Kidney tubule cell (primary cell): ENCODE data around the gene NRXN3.

ENCODE experiments used
- DNase-seq: peaks from one replicate; pipeline ENCODE4 v3.0.0-alpha.2; 2018; ENCODE audit warnings: low spot score

NRXN3 gene

DNA sequence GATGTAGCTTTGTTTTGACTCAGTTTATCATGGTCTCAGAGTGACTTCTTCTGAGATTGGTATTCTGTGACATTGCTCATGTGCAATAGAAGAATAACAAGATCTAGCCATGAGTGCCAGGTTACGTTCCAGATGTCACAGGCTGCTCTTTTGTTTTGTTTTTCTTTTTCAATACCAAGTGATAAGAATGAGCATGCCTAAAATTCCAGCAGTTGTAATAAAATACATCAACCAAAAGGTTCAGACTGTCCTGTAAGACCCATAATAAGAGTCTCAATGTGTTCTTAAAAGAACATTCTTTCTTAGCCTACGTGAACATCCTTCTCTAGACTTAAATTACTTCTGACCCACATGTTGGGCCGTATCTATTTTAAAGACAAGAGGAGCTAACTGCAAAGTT lies 1371.9 kb downstream of the NRXN3 start:
- DNase-seq: no peak

DNA sequence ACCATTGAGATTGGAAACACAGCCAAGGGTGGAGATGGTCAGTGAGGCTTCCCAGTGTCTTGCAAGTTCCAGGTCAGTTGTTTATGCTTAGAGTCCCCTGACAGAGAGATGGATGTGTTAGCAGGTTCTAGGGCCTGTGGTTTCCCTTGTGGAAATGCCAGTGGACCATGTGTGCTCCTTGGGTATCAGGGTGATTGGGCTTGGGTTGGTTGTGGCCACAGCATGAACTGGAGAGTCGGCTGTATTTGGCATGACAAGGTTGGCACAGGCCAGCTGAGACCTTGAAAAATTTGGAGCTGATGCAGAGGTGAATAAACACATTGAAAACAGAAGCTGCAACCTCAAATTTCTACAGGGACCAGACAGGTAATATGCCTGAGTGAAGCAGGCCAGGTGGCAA lies 1373.2 kb downstream of the NRXN3 start:
- DNase-seq: no peak

DNA sequence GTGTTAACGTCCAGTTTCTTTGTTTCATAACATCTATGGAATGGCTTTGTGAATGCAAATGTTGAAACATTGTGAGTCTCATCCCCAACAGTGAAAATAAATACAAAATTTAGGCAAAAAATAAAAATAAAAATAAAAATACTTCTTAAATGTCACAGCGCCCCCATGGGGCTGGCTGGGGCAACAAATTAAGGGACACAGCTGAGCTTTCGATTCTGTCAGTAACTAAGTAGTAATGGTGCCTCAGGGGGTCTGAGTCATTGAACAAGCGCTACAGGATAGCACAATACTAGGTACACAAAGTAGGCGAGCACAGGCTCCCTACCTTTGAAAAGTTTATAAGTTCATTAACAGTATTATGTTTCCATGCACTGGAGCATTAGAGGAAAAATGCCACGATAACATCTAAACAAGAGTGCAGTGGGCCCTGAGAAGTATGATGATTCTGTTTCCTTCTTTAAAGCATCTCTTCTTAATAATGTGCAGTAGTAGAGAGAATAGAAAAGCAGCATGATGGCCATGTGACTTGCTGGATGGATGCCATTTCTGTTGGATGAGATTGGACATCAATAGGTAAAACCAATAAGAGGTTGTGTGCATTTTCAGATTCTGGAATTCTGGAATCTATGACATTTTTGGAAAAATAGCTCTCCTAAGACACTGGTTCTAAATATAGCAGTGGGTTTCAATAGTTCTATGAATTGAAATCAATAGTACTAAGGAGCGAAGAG lies 1374.0 kb downstream of the NRXN3 start:
- DNase-seq: peak; percentile 56

DNA sequence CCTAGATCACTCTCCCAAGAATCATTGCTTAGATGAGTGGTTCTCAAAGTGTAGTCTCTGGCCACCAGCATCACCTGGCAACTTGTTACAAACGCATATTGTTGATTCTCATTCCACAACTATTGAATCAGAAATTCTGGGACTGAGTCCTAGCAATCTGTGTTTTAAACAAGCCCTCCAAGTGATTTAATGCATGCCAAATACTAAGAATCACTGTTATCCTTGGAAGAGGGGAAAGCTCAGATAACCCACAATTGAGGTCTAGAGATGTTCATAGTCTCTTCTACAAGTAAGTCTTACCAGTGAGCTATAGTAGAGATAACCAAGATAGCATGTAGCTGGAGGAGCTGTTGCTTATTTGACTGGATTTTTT lies 1374.5 kb downstream of the NRXN3 start:
- peak; percentile 26 for DNase-seq

DNA sequence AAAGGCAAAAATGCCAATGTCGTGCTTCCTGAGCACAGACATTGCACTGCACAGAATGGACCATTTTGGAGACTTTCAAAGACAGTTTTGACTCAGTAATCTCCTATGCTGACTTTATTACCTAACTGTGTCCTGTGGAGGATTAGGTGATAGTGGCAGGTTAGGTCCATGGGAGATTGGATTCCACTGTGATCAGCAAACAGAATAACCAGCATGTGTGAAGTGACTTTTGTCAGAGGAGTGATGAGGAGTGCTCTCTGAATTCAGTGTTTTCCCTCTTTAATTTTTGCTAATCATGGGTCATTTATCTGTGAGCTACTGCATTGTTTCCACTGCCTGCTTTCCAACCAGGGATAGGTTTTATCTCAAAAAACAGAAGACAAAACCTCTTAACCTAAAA lies 1378.7 kb downstream of the NRXN3 start:
- DNase-seq: no peak

DNA sequence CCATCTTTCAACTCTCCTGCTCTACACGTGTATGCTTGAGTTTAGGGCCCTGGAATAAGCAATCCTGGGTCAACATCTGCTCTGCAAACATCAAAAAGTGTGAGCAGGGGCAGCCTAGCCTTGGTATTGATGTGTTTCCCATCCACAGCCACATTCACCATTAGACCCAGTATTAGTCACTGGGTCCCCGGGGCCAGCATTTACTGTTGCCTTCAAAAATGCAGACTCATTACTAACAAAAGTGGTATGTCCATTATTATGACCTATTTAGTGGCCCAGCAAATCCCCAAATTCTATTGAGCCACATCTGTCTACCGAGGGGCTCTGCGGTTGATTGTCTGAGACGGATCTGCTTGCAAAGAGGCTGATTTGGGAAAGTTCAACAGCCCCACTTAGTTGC lies 1379.3 kb downstream of the NRXN3 start:
- peak; percentile 43 for DNase-seq

DNA sequence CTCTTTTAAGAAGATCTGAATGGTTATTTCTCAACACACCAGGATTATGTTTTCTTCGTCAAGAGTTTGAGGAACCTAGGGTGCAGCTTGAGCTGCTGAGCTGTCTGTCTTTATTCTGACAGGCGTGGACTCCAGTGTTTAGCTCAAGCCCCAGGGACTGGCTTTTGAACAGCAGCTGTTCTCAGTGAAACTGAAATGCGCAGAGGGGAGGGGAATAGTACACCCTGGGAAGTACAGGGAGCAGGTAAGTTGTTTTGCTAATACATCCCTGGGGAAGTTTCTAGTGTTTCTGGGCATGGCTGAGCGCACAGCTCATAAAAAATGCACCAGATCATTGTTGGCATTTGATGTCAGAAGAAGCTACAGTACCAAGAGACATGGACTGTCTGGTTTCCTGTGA lies 1381.3 kb downstream of the NRXN3 start:
- peak; percentile 59 for DNase-seq

DNA sequence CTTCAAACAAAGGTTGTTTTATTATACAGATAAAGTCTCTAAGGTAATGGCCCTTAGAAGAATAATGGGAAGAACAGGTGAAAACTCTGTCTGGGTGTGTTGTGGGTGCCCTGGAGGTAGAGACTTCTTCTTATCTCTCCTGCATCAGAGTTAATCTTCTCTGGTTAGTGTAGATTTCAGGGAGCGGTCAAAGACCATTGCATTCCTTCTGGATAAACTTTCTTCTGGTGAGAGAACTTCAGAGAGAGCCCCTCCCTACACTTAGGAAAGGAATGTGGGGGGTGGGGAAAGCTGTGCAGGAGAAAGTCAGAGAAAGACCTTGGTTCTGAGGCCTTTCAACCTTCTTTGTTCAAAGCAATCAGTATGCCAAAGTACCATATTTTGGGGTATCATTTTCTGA lies 1382.6 kb downstream of the NRXN3 start:
- DNase-seq: peak; percentile 12

DNA sequence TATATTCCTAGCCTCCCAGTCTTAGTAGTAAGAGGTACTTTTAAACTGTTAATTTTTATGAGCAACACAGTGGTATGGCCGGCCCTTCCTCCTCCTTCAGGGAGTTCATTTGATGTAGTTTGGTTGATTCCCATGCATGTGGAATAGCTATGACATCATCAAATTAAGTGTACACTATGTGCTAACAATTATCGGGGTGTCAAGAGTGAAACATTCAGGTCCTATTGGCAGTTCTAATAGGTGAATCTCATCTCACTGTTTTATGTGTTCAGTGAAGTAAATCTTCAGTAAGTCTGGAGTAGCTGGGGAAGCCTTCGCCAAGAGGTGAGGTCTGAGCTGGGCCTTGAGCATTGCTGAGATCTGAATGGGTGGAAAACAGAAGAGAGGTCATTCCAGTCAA lies 1384.6 kb downstream of the NRXN3 start:
- DNase-seq: no peak

DNA sequence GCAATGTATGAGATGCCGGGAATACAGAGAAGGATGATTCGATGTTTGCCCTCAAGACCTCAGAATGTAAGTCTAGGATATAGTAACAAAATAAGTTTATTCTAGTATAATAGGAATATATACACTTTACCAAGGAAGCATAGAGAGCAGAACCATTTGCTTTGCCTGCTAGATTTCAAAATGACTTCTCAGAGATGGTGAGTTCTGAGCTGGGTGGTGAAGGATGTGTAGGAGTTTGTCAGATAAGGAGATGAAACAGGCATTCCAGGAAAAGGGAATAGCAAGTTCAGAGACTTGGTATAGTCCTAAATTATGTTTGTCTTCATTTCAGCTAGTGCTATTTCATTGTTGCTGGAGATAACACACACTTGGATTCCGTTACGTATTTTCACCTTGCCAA lies 1385.3 kb downstream of the NRXN3 start:
- DNase-seq: no peak

DNA sequence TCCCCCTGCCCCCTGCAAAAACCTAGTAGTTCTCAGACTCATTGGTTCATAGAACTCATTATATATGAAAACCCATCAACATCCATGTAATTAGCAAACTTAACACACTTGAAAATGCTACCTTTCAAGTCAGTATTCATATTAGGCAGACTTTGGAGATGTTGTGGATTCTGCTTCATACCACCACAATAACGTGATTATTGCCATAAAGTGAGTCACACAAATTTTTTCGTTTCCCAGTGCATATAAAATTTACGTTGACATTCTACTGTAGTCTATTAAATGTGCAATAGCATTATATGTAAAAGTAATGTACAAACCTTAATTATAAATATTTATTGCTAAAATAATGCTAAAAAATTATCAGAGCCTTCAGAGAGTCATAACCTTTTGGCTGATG lies 1387.1 kb downstream of the NRXN3 start:
- no peak for DNase-seq

DNA sequence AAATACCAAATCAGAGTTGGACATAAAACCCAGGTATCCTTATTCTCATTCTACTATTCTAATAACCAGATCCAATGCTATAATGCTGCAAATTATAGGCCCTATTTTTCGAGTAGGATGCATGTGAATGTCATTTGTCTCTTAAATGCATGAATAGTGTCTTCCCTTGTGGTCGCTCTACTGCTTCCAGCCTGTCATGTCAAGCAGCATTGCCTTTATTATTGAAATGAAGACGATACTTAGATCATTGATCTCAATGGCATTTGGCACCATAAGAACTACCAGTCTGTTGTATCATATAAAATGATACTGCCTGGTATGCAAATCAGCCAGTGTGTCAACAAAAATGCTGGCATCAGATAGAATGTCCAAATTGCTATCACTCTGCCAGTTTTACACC lies 1392.0 kb downstream of the NRXN3 start:
- no peak for DNase-seq

DNA sequence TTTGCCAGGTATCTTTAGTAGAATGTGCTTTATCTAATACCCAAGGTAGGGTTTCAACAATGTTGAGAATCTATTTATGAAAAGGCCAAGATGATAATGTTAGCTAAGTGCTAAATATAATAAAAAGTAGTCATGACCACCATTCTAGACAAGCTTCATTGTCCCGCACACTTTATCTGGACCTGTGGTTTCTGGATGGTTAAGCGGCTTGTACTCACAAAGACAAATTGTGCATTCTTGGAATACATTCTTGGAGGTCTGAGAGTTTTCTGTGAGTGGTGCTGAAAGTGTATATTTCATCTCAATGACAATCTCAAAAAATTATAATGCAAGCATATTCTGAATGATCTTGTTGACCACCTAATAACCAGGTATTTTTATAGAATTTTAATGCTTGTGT lies 1394.2 kb downstream of the NRXN3 start:
- DNase-seq: peak; percentile 45

DNA sequence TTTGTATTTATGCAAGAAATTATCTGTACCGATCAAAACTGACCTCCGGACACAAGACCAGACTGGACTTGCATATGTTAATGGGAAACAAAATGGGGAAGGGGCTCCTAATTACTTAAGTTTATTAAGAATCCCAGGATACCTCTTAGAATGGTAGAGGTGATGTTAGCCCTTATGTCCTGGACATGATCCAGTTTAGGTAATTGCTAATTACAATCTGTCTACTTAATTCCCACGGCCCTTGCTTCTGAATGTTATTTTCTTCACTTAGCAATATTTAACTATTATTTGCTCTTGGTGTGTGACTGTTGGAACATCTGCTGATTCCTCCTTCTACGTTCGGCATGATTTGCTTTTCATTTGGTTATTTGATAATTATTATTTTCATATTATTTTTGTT lies 1397.1 kb downstream of the NRXN3 start:
- DNase-seq: no peak

DNA sequence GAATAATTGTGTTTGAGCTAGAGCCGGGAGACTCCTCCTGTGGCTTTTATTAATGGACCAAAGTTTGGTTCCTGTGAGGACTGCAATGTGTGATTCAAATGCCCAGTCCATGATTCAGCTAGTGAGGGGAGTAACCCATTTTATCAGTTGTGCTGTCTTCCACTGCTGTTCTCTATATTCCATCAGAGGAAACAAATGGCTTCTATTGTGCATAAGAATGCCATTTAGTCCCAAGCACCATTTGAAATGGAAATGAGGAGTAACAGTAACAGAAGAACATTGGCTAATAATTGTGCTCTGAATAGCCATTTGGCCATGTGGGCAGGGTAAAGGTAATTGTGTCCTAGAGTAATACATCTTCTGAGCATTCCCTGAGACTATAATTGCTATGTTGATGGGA lies 1398.4 kb downstream of the NRXN3 start:
- DNase-seq: no peak

DNA sequence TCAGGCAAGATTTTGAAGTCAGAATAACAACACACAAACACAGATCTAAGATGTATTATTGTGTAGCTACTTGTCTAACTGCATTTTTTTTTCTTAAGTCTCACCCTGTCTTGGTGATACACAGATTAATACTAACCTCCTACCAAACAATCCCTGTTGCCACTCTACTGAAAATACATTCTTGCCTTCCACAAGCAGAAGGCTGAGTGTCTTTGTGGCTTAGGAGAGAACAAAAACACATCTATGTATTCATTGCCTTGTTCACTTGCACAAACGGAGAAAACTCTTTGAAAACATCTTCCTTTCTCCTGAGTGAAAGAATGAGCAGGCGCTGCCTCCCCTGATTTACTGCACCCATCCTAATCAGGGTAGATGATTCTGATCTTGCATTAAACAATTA lies 1398.9 kb downstream of the NRXN3 start:
- DNase-seq: no peak

DNA sequence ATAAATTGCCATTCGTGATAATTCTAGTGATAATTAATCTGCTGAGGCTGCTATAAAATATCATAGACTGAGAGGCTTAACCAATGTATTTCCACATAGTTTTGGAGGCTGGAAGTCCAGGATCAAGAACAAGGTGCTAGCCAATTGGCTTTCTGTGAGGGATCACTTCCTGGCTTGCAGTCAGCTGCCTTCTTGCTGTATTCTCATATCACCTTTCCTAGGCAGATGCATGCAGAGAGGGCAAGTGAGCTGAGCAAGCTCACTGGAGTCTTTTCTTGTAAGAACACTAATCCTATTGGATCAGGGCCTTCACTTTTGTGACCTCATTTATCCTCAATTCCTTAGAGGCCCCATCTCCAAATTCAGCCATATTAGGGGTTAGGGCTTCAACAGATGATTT lies 1400.5 kb downstream of the NRXN3 start:
- DNase-seq: no peak

DNA sequence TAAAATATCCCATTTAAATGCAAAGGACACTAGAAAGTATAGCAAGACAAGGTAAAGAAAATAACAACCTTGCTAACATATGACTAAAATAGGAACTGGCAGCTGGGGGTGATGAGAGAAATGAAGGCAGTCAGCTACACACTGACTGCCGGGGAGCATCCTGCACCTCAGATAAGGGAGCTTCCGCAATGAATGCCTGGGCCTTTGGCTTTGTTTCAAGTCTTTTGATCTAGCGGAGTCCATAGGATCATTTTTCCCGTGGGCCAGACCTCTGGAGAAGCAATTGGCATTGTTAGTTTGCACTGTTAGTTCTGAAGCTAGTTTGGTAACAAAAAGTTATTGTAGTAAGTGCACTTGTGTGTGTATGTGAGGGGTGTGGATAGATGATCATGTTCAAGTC lies 1401.2 kb downstream of the NRXN3 start:
- no peak for DNase-seq

DNA sequence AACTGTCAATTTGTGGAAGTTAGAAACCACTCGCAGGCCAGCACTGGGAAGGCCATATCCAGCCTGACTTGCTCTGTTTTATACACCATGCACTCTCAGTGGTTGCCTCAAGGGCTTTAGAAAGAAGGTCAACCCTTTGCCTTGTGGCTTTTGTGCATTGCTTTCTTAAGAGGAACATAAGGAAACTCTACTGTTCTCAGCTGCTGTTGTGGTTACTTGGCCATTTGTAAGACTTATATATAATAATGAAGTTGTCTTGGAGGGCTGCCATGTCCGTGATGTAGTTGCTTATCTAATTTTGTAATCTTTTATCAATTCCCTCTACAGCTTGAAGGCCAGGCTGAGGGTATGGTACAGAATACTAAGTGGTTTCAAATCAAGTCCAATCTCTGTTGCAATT lies 1403.3 kb downstream of the NRXN3 start:
- no peak for DNase-seq

DNA sequence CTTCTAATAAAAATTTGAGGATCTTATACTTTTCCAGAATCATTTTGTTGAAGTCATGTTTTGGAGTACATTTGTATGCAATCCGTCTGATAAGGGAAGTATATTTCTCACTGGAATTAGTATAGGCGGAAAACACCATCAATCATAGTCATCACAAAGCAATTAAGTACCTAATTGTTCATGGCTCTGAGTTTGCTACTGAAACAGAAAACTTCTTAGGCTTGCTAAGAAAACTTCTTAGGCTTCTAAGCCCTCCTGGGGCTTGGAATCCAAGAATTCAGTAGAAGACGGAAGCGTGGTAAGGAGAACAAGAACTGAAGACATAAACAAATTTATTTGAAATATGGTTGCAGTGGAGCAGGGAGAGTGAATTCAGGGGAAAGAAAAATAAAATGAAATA lies 1404.9 kb downstream of the NRXN3 start:
- no peak for DNase-seq

DNA sequence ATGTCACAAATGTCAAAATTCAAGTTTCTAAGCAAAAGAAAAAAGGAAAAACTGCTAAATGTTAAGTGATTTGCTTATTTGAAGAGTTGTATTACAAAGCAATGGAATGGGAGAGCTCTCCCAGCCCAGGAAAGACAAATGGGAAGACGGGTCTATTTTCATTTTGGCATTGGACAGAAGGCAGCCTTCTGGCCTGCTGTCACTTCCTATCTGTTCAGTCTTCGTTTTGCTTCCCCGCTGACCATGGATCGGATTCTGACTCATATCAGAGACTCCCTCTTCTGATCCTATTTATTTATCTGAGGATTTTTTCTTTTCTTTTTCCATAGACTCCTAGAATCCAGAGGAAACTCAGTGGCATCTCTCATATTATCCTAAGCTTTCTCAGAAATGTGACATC lies 1406.3 kb downstream of the NRXN3 start:
- DNase-seq: no peak

DNA sequence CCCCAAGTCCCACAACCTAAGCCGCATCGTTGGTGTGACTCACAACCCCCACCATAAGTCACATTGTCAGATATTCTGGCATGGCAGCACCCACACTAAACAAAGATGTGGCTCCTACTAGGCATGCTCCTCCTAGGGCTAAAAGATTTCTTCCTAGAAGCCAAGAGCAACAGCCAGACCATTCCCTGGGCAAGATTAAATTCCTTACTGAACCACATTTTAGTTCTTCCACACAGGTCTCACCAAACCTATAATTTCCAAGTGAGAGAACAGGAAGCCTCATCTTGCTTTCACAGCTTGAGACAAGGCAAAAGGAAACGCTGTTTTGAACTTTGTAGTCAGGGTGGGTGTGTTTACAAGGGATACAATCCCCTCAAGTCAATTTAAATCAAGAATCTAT lies 1408.3 kb downstream of the NRXN3 start:
- no peak for DNase-seq

DNA sequence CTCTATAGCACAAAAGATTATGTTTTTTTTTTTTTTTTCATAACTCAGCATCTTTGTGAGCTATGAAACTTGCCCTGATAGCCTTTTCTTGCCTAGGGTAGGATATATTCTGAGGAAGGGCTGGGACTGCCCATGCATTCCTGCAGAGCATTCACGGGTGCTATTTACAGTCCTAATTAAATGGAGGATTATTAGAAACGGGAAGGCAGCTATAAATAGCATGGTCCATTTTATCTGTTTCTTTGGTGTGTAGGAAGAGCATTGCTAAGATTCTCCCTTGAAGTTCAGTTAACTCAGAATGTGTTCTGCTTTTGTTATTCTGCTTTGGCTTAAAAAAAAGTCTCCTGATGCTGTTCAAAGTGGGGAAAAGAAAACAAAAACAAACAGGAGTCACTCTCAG lies 1410.2 kb downstream of the NRXN3 start:
- no peak for DNase-seq

DNA sequence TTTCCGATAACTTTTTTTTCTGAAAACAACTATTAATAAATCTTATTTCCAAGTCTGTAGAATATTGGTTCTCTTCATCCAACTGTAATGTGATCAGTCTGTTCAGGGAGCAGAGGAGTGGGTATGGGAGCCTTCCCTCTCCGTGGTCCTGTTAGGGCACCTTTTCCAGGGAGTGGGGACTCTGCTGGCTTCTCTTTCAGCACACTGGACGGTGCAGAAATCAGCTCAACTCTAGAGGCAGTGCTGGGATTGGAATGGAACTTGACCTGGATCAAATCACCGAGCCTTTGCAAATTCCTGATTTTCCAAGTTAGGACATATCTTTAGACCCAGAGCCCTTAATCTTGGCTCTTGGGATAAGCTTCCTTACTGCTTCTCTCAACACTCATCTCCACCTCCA lies 1410.7 kb downstream of the NRXN3 start:
- DNase-seq: peak; percentile 8
